ENCODE measurements around the gene SLC27A4.
A peak's percentile ranks its signal among the peaks of the same experiment; 100 is the strongest.

SLC27A4 gene

DNA sequence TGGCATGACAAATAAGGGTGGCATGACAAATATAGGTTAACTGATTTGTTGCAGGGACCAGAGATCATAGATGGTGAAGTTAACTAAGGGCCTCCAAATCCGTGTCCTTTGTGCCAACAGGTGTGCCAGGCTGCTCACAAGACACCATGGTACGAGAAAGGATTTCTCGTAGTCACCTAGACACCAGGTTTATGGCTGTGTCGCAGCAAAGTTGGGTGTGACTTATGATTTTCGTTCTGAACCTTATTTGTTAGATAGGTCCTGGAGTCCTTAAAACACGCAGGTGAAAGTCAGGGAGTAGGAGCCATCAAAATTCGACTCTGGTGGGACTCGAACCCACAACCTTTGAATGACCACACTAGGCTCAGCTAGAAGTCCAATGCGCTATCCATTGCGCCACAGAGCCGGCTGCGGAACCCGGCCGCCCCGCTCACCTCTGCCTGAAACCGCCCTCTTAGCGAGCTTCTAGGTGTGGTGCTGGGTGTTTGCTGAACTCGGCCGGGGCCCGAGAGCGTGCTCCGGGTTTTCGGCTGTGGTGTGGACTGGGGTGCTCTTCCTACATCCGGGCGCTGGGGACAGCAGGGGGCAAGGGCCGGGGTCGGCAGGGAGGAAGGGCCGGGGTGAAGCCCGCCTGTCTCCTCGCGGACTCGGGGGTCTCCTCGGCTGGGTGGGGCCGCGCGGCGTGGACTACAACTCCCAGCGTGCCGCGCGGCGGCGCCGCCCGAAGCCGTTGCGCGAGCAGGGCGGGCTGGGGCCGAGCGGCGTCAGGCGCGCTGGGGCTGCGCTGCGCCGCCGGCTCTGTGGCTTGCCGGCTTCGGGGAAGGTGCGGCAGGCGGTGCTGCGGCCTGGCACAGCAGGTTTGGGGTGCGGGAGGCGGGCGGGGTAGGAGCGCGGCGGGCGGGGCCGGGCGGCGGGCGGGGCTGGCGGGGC lies at the start of gene SLC27A4:
Gene SLC27A4 (plus strand): TSS at position 767 of the 930 bp plus-strand sequence. CDS start 2,606 bp downstream, outside the sequence.
- DNase-seq (ENCODE audit: low spot score) = peak; percentile 86

DNA sequence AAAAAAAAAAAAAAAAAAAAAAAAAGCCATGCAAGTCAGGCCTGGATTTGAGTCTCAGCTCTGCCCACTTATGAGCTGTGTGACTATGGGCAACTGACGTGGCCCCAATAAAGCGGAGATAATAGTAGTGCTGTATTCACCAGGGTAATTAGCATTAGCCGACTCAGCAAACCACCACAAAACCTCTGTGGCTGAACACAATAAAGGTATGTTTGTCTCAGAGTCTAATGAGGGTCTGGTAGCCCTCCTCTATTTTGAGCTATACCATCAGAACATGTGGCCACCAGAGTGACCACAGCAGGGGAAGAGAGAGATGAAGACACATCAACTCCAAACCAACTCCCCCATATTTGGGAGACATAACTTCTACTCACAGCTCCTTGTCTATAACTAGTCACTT lies 48.3 kb upstream of the SLC27A4 start:
- no peak for DNase-seq (ENCODE audit: low spot score)

DNA sequence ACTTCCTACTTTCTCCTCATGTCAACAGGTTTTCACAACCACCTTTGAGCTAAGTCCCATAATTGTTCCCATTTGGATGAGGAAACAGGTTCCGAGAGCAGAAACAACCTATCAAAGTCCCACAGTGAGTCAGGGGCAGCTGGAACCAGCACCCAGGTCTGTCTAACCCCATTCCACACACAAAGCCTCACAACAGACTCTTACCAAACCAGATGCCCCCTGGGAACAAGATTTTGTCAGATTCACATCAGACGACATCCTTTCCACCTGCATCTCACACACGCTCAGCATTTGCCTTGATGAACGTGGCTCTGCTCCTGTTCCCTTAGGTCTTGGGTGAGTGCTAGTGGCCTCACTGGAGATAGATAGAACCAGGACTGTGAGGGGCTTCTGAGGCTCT lies 47.2 kb upstream of the SLC27A4 start:
- no peak for DNase-seq (ENCODE audit: low spot score)

DNA sequence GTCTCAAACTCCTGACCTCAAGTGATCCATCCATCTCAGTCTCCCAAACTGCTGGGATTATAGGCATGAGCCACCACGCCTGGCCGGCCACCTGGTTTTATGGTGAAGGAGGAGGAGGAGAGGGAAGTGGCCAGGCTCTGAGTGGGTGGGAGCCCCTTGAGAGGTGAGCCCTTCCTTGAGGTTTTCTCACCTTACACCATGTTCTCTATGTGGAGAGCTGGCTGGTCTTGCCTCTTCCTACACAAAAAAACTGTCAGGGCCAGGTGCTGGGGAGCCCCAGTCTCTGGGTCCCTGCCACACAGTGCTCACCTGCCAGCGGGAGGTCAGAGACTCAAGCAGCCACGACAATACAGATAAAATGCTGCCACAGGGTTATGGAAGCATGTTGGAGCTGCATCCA lies 46.2 kb upstream of the SLC27A4 start:
- DNase-seq (ENCODE audit: low spot score) = no peak

DNA sequence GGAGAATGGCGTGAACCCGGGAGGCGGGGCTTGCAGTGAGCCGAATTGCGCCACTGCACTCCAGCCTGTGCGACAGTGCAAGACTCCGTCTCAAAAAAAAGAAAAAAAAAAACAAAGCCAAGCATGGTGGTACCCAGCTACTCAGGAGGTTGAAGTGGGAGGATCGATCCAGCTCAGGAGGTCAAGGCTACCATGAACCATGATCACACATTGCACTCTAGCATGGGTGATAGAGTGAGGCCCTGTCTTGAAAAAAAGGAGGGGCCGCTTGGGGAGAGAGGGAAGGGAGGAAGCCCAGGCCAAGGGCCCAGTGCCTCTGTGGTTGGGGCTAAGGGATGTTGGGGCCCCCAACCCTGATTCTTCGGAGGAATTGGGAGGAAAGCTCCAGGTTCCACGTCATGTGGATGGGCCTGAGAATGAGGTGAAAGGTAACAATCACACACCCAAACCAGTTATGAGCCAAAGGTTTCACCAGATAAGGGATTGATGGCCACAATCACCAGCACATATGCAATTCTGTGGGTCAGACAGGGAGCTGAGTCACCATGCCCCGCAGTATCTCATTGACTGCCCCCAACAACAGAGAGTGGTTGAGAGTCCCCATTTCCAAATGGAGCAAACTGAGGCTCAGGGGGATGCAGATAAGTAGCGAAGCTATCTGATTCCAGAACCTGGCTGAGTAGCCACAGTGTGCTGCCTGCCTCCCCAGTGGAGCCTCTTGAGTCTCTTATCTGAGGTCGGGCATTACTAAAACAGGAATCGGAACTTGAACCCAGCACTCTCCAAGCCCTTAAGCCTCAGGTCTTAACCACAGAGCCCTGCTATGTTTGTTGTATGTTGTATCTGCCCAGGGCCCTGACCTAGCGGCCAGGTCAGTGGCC lies 43.7 kb upstream of the SLC27A4 start:
- DNase-seq (ENCODE audit: low spot score) = no peak

DNA sequence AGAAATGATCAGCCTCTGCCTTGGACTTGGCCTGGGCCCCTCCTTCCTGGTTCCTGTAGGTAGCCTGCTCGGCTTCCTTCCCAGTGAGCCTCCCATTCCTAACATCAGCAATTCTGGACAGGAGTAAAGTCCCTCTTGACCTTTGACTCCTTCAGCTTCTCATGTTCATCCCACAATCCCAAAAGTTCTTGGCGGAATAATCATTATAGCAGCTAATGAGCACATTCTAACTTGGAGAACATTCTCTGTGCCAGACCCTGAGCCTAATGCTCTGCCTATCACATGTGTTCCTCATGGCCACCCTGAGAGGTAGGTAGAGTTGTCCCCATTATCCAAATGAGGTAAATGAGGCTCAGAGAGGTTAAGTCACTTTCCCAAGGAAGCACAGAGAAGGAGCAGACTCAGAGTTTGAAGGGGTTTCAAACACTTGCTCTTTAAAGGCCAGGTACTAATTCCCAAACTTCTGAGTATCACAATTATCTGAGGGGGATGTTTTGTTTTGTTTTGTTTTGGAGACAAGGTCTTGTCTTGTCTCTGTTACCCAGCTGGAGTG lies 43.0 kb upstream of the SLC27A4 start:
- no peak for DNase-seq (ENCODE audit: low spot score)

DNA sequence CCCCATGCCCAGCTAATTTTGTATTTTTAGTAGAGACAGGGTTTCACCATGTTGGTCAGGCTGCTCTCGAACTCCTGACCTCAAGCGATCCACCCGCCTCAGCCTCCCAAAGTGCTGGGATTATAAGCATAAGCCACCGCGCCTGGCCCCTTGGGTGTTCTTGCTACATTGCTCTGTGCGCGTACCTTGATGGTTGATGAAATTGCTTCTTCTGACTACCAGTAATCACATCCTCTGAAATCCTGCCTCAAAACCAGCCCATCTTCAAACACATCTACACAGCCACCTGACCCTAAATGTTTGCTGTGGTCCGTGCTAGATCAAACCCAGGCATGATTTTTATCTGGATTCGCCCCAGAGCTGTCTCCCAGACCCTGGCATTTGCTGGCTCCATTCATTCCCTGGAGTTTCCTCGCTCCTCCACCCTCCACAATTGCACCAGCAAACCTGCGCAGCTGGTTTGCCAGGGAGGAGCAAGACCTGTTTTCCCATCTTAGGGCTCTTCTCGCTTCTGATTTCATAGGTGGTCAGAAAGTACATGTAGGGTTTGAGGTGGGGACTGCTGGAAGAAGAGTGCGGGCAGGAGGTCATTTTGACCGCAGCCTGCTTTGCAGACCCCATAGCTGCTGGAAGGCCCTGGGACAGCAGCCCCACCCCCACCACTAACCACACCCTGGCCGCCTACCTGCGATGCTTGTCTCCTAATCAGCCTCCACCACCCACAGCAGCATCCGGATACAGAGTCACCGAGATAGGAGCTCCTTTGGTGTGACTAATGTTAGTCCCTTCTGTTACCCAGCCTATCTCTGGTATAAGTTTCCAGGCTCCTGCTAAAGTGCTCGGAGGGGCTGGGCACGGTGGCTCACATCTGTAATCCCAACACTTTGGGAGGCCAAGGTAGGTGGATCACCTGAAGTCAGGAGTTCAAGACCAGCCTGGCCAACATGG lies 41.5 kb upstream of the SLC27A4 start:
- DNase-seq (ENCODE audit: low spot score) = no peak

DNA sequence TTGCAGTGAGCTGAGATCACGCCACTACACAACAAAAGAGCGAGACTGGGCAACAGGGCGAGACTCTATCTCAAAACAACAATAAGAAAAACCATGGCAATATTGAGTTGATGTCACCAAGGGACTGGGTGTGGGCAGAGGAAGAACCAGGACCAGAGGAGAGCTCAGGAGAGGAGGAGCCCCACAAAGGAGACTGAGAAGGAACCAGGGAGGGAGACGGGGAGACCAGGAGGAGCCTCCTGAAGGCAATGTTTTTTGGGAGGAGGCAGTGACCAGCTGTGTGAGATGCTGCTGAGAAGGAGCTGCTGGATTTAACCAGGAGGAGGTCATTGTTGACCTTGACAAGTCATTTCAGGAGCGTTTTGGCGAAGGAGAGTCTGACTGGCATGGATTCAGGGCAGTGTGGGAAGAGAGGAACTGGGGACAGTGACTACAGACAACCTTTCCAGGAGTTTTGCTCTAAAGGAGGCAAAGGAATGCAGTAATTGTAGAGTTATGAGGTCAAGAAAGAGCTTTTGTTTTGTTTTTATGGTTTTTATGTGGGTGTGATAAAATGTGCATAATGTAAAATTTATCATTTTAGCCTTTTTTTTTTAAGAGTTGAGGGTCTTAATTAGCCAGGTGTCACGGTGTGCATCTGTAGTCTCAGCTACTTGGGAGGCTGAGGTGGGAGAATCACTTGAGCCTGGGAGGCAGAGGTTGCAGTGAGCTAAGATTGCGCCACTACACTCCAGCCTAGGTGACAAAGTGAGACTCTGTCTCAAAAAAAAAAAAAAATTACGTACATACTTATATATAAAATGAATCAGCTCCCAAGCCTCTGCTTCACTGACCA lies 36.0 kb upstream of the SLC27A4 start:
- DNase-seq (ENCODE audit: low spot score) = no peak

DNA sequence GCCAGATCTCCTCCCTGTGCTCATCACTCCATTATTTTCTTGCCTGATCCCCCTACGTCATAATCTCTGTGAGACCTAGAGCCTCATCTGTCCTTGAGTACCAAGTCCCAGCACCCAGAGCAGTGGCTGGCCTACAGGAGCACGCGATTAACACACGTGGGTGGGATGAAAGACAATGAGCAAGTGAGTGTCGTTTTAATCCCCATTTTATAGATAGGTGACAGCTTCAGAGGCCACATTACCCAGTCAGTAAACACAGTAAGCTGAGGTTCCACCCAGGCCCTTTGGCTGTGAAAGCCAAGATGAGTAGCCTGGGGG lies 35.4 kb upstream of the SLC27A4 start:
- no peak for DNase-seq (ENCODE audit: low spot score)

DNA sequence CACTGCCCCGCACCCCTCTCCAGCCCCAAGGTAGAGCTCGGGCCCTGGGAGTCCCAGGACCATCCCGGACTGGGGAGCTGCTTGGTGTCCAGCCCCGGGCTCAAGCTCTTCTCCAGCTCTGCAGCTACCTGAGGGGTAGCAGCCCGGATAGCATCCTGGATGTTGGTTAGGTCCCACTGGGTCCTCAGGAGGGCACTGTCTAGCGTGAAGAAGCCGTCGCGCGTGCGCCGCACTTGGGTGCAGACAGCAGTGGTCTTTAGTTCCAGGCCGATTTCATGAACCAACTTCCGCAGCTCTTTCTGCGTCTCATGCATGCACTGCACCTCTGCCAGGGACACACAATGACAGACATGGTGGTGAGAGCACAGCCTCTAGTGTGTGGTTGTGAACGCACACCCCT lies 30.8 kb upstream of the SLC27A4 start:
- no peak for DNase-seq (ENCODE audit: low spot score)

DNA sequence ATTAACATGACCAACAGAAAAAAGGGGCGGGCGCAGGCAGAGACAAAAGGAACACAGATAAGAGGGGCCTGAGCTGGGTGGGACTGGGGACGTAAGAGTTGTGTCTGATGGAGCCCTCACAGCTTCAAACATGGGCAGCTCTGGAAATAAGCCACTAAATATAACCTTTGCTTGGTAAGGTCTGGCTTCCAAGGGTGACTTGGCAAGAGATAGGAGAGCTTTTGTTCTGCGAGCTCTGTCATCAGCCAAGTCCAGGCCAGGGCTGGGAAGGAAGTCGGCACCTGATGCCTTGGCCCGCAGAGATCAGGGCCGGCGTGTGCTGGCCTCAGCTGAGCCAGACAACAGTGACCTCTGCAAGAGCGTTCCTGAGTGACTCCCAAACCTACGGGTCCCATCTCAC lies 29.9 kb upstream of the SLC27A4 start:
- DNase-seq (ENCODE audit: low spot score) = no peak

DNA sequence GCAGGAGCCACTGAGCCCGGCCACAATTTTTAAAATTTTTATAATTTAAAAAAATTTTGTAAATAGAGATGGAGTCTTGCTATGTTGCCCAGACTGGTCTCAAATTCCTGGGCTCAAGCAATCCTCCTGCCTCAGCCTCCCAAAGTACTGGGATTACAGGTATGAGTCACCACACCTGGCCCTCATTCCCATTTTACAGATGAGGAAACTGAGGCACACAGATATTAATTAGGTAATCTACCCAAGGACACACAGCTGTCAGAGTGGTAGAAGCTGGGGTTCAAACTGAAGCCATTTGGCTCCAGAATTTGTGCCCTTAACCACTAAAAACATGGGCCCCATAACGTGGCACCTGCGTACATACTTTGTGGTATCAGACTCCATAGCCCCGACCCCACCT lies 25.6 kb upstream of the SLC27A4 start:
- no peak for DNase-seq (ENCODE audit: low spot score)

DNA sequence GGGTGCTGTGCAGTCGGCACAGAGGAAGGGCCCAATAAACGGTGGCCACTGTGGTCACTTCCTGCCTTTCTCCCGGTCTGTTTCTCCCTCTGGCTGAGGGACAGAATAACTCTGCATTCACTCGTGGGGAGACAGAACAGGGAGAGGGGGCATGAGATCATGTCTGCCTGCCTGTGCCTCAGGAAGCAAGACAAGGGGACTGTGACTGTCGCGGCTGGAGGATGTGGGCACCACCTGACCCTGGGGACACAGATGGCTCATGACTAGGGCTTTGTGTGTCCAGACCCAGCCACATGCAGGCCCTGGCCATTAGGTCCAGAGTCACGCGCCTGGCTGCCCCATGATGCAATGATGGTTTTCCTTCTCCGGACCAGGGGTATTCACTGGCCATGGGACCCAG lies 23.9 kb upstream of the SLC27A4 start:
- DNase-seq (ENCODE audit: low spot score) = no peak

DNA sequence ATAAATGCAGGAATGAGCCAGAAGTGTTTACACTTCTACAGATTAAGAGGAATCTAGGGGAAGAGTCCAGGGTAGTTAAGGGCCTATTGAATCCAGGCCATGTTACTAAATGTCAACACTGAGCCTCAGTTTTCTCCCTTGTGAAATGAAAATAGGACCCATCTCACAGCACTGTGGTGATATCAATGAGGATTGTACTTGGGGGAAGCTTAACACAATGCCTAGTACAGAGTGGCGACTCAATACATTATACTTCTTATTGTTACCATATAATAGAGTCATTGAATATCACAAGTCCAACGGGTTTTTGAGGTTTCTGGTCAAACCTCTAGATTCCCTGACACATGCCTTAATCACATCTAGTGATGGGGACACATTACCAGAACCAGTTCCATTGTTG lies 22.7 kb upstream of the SLC27A4 start:
- DNase-seq (ENCODE audit: low spot score) = no peak

DNA sequence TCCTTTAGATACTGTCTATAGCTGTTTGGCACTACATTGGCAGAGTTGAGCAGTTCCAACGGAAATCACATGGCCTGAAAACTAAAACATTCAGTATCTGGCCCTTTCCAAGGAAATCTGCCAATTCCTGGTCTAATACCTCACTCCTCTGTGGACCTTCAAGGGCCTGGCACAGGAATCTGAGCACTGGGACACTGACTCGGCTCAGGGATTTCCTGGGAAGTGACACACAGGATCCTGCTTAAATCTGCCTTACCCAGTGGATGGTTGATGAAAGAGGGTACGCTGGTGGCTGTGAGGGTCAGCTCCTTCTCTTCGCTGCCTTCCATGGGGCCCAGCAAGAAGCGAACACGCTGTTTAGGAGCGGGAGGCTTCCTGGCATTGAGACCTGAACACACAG lies 19.0 kb upstream of the SLC27A4 start:
- no peak for DNase-seq (ENCODE audit: low spot score)

DNA sequence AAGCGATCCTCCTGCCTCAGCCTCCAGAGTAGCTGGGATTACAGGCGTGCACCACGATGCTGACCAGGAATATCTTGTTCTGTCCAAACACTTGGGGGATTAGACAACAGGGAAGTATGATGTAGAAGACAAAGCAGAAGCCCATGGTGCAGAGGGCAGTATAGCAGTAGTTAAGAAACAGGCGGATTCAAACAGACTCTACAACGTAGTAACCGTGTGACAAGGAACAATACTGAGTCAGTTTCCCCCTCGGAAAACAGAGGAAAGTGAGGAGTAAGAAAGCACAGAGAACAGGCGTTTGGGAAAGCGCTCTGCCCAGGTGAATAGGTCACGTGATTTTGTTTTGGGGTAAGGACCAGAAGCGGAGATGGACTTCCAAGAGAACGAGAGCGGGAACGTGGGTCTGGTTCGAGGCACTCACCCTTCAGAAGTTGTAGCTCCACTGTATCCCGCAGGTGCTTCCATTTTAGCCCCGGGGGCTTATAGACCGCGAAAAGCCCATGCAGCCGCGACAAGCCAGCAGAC lies 18.4 kb upstream of the SLC27A4 start:
- no peak for DNase-seq (ENCODE audit: low spot score)

DNA sequence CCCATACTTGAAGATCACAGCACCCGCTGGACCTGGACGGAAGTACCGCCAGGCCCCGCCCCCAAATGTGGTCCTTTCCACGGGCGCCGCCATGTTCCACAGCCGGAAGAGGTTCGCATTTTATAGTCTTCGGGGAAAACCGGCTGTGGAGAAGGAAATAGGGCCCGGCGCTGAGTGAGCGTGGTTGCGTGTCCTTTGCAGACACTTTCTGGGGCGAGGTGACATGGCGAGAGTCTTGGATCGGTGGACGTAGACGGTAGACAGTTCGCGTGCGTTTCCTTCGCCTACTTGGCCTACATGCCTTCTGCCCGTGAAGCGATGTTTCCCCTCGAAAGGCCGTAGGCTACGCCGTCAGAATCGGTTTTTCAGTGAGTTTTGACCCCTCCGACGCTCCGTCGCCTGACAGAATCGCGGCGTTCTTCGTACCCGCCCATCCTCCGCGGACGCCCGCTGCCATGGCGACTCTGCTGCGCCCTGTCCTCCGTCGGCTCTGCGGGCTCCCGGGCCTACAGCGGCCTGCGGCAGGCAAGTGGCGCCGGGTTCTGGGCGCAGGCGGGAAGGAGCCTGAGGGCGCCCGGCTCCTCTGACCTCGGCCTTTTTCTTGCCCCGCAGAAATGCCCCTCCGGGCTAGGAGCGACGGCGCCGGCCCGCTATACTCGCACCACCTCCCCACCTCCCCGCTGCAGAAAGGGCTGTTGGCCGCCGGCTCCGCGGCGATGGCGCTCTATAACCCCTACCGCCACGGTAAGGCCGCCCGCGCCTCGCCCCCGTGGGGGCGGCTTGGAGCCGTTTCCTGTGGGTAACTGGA lies 17.7 kb upstream of the SLC27A4 start, which contains the start of the genes COQ4 and TRUB2:
Gene COQ4 (plus strand): TSS at position 436 of the 808 bp plus-strand sequence. CDS start 20 bp downstream, at position 456.
Gene TRUB2 (minus strand): TSS at position 44 of the 808 bp plus-strand sequence. CDS start 39 bp downstream, at position 5.
- DNase-seq (ENCODE audit: low spot score) = peak; percentile 94

DNA sequence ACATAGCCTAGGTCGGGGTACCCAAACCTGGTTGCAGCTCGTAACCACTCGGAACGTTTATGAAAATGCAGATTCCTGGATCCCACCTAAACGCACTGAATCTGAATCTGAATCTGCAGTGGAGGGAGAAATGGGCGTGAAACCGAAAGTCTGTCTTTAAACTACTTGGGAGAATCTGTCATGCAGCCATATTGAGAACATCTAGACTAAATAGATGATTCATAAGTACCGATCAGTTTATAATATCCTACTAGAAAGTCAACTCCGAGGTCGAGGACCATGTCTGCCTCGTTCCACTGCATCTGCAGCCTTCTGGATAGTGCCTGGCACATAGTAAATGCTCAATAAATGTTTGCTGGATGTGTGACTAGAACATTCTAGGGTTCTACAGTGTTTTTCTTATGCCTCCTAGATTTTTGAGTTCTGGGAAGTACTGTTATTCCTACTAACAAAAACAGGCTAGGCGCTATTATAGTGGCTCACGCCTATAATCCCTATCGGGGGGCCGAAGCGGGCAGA lies 17.1 kb upstream of the SLC27A4 start:
- DNase-seq (ENCODE audit: low spot score) = no peak

DNA sequence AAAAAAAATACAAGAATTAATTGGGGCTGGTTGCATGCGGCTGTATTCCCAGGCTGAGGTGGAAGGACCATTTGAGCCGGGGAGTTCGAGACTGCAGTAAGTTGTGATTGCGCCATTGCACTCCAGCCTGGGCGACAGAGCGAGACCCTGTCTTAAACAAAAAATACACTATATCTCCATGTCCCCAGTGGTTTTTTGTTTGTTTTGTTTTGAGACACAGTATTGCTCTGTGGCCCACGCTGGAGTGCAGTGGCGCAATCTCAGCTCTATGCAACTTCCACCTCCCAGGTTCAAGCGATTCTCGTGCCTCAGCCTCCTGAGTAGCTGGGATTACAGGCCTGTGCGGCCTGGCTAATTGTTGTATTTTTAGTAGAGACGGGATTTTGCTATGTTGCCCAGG lies 16.5 kb upstream of the SLC27A4 start:
- DNase-seq (ENCODE audit: low spot score) = no peak
